COLO668 (cell line): Measurements from ENCODE around the gene UNC5B.
"Not testable (repeated sequence)": the region's sequence is repeated elsewhere in the genome, so short reads cannot be mapped to it uniquely, and the experiment has no call there.

Experiments
- DNase-seq: peaks from one replicate; lab custom pipeline; 2025; ENCODE audit not compliant: unreplicated experiment; lab: John Stamatoyannopoulos, UW

Gene UNC5B

DNA sequence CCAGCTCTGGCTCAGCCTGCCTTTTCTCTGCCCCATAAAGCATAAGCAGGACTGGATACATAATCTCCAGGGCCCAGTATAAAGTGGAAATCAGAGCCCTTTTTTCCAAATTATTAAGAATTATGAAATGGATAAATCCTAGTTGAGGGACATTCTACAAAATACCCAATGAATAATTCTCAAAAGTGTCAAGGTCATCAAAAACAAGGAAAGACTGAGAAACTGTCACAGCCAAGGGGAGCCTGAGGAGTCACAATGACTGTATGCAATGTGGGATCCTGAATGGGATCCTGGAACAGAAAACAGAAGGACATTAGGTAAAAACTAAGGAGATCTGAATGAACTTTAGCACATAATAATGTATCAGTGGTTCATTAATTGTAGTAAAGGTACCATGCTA lies 4.8 kb upstream of the UNC5B start:
- no peak for DNase-seq

GRCh38 chr10:71209352-71209715 lies 3.0 kb upstream of the UNC5B start:
- DNase-seq: no peak

- DNase-seq: no peak
Observed at GRCh38 chr10:71209731-71210541, 2.4 kb upstream of the UNC5B start.

- DNase-seq: no peak
Observed at GRCh38 chr10:71210542-71210871, 1.9 kb upstream of the UNC5B start.

DNA sequence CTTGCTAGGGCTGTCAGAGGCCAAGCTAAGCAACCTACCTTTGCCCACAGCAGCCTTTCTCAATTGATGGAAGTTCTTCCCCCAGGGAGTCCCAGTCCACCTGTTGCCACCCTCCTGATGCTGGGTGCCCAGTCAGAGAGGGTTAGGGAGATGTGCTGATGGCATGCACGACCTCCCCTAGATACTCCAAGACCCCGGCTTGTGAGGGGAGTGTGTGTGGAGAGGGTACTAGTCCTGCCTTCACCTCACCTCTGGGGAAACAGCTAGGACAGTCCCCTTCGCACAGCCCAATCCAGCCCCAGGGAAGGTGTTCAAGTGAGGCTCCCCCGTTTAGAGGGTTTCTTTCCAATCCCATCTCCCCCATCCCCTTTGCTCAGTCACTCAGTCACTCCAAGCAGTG lies 1.3 kb upstream of the UNC5B start:
- DNase-seq: no peak

DNA sequence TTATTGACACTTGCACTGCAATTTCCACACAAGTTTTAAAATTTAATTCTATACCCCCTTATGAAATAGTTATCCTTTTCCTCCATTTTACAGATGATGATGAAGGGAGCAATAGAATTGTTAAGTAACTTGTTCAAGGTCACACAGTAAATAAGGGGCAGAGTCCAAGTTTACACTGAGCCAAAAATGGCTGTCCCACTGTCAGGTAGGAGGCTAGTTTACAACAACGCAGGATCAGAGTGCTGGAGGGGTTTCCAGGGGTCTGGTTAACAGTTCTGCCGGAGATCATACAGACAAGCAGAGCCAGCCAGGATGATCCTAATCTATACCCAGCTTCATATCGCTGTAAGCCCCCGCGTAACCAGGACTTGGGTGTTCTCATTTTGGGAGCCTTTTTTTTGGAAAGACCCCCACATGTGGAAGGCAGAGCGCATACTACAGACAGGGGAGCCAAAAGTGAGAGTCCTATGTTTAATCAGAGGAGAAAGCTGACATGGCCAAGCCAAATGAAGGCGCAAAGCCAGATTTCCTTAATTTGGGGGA lies 524 bp upstream of the UNC5B start:
- DNase-seq: no peak

GRCh38 chr10:71213127-71213621 lies 804 bp downstream of the UNC5B start:
- DNase-seq: peak; percentile 60

GRCh38 chr10:71213761-71214440 lies 1.5 kb downstream of the UNC5B start:
- no peak for DNase-seq

DNA sequence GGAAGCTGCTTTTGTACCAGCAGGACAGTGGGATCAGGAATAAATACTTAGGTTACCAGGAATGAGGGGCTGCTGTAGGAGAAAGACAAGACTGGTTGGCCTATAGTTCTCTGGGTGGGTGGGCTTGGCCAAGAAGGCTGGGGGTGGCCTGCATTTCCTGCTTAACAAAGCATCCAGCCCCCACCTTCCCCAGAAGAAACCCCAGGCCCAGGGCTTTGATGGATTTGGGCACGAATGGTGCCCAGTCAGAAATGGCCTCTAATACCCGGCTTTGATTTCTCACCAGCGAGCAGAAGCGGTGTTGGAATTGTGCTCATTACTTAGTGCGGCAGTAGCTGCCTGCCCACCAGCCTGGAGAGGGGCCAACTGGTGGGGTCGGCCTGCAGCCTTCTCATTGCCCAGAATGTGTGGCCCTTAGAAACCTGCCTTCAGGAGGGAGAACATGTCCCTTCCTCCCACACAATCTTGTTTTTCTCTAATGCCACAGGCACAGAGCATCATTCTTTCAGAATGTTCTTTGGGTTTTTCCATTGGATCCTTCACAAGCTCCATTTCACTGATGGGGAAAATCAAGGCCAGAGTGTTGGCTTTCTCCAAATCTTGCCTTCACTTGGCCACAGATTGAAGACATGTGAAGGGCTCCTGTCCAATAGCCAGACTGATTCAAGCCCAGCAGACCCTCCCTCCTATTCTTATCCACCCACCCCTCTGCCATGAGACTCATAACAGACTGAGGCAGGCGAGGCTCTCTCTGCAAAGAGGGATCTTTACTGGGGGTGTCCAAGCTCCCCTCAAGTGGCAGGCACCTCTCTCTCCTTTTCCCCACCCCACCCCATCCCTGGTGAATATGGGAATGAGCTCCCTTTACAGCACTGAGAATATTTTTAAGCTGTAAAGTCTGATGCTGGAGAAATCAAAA lies 2.5 kb downstream of the UNC5B start:
- no peak for DNase-seq

DNA sequence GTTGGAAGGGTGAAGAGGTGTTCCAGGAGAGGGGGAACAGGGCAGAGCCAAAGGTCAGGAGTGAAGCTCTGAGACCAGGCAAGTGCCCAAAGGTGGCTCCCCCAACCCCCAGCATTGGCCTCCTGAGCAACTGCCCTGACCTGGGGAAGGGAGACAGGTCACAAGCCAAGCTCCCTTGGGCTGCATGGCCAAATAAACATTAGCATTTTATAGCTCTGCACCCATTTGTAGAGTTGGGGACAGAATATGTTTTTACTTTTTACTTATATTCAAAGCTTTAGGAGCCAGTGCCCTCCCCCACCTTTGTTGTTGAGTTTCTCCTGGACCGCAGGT lies 4.0 kb downstream of the UNC5B start:
- DNase-seq: no peak

- no peak for DNase-seq
Observed at GRCh38 chr10:71216751-71217265, 4.4 kb downstream of the UNC5B start.

GRCh38 chr10:71217266-71218045 lies 5.1 kb downstream of the UNC5B start:
- peak; percentile 33 for DNase-seq

- peak; percentile 39 for DNase-seq
Observed at GRCh38 chr10:71218046-71218650, 5.8 kb downstream of the UNC5B start.

GRCh38 chr10:71218651-71219050 lies 6.3 kb downstream of the UNC5B start:
- DNase-seq: no peak

DNA sequence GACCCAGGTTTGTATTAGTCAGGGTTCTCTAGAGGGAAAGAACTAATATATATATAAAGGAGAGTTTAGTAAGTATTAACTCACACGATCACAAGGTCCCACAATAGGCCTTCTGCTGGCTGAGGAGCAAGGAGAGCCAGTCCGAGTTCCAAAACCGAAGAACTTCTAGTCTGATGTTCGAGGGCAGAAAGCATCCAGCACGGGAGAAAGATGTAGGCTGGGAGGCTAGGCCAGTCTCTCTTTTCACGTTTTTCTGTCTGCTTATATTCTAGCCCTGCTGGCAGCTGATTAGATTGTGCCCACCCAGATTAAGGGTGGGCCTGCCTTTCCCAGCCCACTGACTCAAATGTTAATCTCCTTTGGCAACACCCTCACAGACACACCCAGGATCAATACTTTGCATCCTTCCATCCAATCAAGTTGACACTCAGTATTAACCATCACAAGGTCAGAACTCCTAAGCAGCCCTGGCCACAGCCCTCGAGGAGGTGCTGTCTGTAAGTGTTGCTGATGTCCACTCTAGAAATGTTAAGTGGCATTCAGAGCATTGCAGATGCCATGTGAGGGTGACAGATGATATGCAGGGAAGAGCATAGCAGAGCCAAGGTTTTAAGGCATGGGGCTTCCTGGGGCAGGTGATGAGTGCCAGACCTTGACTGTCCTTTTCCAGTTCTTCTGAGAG lies 7.0 kb downstream of the UNC5B start:
- not testable (repeated sequence) for DNase-seq

GRCh38 chr10:71219918-71220688 lies 7.7 kb downstream of the UNC5B start:
- no peak for DNase-seq

DNA sequence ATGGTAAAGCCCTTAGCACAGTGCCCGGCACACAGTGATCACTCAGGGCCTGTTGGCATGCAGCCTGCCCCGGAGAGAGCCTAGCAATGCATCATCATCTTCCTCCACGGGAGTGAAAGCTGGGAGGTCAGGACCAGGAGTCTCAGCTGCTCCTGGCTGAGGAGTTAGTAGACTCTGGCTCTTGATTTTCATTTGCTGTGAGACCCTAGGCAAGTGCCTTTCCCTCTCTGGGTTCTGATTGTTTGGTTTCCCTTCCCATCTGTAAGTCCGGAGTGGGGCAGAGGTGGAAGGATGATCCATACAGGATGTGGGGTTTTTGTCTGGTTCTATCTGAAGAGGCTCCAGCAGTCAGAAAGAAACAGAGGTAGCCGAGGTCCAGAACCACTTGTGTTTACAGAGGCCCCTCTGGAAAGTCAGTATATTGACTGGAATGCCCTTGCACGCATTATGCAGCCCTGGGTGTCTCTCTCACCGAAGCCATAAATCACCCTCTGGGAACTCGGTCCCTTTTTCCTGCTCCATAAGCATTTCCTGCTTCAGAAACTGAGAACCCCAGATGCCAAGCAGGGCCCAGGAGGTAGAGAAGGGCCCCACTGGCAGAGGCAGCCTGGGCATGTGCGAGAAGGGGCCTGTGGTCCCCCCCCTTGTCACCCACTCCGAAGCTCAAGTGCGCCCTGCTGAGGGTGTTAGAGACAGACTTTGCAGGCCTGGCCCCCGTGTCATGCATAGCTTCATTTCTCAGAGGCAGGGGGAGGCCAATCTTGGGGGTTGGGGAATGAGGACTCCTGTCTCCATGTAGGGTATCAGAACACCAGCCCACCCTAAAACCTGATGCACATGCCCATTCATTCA lies 8.5 kb downstream of the UNC5B start:
- DNase-seq: no peak
